Measurements from ENCODE around the gene STAP1.

- no peak for TF ChIP-seq CTCF (IDR thresholded peaks at IDR 0.05)
- TF ChIP-seq POLR2A (IDR thresholded peaks at IDR 0.05): no peak
Measured at GRCh38 chr4:67565284-67565683, 6.8 kb downstream of the STAP1 start.
